GM11168 (cell line): ENCODE results near the gene DEFB132.

Experiments used
- in situ Hi-C: fragments of 300-500 bp; cut with MboI; formaldehyde crosslinking; loops from one replicate; pipeline ENCODE4 v1.12.0; 2022; ENCODE audit warnings: low sequenced_read_pairs; ENCODE audit not compliant: unreplicated experiment

Gene DEFB132

DNA sequence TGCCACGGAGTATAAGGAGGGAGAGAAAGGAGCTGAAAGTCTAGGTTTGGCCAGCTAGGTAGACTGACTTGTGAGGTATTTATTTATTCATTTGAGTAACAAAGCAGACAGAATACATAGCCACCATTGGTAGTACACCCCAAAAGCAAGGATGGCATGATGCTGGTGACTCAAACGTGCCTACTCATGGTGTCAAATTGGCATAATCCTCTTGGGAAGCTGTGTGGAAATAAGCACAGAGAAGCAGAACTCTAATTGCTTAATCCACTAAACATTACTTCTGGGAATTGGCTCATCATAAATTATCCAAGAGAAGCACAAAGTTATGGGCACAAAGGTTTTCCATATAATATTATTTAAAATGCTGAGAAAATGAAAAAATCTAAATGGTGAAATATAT is 2.5 kb downstream of the DEFB132 start:
- in situ Hi-C loops: no loop called here

DNA sequence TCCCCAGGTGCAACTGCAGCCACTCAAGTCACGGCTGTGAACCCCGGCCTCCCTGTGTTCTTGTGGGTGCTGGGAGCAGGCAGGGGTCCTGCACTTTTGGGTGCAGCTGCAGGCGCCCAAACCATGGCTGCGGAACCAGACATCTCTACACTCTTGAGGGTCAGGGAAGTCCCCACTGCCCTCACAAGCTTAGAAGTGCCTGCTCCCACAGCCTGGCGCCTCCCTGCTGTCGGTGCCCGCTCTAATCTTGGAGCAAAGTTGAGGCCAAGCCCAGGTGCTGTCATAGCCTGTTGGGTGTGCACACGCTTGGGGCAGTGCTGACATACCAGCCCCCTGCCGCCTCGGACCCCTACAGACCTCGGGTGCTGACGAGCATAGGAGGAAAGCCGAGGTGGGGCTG is 6.2 kb downstream of the DEFB132 start:
- in situ Hi-C loops: no loop called here

DNA sequence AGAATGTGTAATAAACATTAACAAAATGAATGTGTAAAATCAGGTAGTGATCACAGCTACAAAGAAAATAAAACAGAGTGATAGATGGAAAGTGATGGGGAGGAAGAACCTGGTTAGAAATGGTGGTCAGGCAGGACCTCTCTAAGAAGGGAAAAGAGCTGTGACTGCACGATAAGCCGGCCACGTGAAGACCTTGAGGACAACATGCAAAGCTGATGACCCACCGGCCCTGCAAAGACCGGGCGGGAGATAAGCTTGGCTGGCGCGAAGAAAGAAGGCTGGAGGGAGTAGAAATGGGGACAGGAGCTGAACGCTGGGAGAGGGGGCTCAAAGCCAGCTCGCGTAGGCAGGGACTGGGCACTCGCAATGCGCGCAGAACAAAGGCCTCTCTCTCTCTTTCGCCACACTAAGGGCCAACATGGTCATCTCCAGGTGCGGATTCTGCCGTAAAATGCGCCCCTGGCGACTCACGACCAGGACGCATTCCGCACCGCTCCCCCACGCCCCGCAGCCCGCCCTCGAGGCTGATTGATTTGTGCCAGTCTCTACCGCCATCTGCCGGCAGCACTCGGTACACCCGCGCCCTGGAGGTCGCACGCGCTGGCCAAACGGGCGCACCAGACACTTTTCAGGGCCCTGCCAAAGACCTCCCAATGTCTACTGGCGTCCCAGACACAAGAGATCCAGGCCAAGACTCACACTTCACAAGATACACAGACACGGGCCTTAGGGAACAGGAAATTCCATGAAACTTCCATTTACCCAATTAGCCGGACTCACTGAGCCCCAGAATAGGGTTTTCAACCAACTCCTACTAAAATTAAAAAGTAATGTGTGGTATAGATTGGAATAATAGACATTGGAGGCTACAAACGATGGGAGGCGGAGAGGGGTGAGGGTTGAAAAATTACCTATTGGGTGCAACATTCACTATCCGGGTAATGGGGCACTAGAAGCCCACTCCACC is 9.4 kb downstream of the DEFB132 start:
- in situ Hi-C loops: no loop called here

DNA sequence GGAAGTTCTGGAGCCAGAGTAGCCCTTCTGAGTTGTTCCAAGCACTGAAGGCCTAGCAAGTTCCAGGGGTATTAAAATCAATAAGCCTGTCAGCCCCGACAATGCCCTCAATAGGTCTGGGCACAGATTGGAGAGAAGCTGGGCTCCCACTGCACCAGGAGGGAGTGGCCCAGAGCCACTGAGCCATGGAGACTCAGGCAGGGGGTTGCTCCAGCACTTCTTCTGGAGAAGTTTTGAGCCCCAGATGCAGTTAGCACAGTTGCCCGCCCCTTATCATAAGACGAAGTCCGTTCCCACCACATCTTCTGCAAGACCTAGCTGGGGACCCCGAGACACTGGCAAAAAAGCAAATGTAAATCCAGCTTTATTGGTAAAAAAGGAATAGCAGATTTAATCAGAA is 13.0 kb downstream of the DEFB132 start:
- in situ Hi-C loops: no loop called here

DNA sequence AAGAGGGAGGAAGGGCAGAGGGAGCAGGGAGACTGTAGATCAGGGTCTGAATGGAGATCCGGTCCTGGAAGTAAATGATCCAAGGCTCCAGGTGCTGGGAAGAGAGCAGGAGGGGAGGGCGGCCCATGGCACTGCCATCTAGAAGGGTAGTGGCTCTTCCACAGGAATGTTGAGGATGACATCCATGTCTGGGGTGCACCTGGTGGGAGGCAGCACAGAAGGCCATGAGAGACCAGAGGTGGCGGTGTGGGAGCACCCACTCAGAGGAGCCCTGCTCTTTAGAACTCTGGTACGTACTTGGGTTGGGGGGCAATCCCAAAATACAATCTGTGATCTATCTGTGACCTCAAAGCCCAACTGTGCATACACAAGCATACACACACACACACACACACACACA is 13.5 kb downstream of the DEFB132 start:
- in situ Hi-C loops: no loop called here

DNA sequence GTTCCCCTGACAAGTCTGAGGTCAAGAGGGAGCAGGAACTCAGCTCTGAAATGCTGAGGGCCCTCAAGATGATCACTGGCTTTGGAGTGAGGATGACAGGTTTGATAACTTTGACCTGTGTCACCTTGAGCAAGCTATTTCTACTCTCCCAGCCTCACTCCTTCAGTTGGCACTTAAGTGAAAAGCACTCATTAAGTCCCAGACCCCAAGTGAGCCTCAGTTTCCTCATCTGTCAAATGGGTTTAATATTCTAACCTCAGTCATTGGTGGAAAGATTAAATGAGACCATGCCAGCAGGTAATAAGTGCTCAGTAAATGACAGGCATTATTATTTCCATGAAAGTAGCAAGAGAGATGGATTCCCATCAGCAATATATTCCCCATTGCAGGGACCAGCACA is 14.0 kb downstream of the DEFB132 start:
- in situ Hi-C loops: no loop called here

DNA sequence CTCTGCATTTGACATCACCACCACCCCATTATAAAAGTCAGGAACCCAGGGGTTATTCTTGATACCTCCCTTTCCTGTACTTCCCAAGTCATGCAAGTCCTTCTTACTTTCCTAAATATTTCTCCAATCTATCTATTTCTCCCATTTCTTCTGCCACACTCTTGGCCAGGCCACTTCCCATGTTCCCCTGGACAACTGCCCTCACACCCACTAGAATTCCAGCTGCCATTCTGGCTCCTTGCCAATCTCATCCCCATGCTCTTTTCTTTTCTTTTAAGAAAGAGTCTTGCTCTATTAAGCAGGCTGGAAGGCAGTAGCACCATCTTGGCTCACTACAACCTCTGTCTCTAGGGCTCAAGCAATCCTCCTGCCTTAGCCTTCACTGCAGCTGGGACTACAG is 15.2 kb downstream of the DEFB132 start:
- in situ Hi-C loops: no loop called here

DNA sequence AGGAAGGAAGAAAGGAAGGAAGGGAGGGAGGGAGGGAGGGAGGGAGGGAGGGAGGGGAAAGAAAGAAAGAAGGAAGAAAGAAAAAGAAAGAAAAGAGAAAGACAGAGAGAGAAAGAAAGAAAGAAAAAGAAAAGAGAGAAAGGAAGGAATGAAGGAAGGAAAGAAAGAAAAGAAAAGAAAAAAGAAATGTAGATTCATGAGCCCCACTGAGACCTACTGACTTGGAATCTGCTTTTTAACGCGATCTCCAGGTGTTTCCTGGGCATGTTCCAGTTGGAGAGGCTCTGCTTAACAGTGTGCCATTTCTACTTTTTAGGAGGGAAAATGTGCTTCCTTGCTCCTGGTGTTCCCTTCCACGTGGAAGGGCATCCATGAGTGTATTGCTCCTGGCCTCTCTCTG is 16.4 kb downstream of the DEFB132 start:
- in situ Hi-C loops: no loop called here

DNA sequence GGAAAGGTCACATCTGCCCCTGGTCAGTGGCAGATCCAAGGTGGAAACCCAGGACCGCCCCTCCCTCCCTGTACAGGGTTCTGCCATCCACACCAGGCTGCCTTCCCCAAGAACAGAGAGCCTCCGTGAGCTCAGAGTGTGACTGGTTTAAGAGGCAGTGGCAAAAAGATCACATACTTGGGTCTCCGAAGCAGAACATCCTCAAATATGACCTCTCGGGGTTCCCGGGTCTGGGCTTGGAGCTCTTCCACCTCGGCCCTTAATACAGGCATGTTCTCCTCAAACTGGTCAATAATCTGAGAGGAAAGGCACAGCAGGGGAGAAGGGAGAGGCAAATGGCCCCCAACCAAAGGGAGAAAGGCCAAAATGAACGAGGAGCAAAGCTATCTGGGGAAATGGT is 18.3 kb downstream of the DEFB132 start:
- in situ Hi-C loops: no loop called here

DNA sequence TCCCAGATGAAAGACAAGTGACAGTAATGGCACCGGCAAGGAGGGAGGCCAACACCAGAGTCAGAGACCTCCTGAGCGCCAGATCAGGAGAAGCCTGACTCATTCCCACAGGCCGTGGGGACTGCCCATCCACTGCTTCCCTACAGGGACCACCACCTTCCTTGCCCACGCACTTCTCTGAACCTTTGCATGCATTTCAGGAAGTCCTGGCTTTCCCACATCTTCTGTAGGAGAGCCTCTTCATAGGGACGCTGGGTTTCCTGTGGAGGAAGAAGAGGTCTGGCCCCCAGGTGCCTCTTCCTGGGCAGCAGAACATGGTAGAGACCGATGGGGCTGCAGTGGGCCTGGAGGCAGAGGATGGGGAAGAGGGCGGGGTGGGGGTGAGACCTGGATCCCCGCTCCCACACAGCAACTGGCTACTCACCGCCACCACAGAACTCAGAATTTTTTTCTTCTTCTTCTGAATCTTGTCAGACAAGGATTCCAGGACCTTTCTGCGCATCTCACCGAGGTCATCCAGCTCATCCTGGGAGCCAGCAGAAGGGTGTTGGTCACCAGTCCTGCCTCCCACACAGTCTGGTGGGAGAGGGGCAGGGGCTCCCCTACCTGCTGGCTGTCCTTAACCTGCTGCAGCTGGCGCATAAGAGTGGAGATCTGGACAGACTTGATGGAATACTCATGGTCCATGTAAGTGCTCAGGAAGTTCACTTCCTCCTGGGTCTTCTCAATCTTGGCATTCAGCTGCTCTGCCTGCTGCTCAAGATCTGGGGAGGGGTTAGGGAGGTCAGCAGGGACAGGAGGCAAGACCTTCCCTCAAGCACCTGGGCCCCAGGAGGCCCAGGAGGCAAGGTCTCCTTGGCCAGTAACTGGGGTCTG is 19.3 kb downstream of the DEFB132 start:
- in situ Hi-C loops: no loop called here

DNA sequence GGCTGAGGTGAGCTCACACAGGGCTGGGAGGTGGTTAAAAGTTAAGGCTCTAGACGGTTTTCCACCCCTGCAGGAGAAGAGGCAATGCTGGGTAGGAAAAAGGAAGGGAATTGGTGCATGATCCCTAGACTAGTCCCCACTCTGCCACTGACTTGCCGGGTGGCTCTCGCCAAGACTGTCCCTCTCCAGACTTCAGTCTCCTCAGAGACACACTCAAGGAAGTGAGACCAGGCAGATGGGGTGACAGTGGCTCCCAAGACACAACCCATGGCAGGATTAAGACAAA is 19.9 kb downstream of the DEFB132 start:
- in situ Hi-C loops: no loop called here

DNA sequence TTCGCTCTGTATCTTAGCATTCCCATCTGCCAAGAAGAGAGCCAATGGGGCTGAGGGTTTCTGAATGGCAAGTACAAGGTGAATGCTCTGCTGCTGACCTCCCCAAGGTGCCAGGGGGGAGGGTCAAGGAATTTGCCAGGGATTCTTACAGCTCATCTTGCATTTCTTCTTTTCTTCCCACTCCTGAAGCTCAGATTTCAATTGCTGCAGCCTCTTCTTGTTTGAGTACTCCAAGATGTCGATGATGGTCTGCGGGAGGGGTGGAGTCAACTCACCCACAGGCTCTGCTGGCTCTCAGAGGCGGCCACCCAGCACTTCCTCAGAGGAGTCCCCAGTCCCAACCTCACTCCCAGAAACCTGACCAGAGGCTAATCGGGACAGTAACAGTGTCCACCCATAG is 20.7 kb downstream of the DEFB132 start:
- in situ Hi-C loops: no loop called here

DNA sequence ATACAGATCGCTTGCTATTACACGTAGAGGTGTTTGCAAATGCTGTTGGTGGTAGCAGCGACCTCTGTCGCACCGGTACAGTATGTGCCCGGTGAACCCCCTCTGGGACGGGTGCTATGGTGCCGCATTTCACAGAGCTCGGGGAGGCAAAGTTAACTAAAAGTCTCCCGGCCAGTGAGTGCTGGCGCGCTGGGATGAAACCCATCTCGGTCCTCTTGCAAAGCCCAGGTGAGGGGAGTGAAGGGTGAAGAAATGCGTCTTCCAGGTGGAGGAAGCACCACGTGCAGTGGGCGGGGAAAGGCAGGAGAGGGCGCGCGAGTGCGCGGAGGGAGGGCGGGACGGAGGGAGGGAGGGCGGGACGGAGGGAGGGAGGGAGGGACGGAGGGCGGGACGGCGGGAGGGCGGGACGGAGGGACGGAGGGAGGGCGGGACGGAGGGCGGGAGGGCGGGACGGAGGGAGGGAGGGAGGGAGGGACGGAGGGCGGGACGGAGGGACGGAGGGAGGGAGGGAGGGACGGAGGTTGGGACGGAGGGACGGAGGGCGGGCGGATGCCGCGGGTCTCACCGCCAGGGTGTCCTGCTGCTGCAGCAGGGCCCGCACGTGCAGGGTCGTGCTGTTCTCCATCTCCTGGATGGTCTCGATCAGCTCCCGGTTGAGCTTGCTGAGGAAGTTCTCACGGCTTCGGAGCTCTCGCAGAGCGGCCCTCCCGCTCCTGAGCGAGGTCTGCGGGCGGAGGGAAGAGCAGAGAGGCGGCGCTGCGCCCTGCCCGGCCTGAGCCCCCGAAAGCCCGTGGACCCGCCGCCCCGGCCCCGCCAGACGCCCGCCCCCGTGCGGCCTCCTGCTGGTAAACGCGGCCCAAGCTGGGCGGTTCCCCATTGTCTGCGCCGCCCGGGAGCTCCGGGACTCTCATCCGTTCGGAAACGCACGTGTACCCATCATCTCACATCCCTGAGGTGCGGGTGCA is 21.4 kb downstream of the DEFB132 start:
- in situ Hi-C loops: no loop called here

DNA sequence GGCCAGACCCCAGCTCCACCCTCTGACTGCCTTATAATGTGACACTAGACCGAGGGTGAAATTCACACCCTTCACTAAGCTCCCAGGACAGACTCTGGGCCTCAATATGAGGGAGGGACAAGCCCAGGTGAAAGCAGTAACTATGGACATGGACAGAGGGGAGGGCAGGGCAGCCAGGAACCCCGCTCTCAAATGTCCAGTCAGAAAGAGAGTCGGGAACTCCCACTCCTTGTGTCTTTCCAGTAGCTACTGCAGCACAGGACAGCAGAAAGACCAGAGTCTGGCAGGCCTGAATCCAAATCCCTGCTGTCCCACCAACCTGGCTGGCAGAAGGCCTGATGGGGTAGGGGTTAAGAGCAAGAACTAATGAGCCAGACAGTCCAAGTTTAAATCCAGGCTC is 26.6 kb downstream of the DEFB132 start:
- in situ Hi-C loops: no loop called here

DNA sequence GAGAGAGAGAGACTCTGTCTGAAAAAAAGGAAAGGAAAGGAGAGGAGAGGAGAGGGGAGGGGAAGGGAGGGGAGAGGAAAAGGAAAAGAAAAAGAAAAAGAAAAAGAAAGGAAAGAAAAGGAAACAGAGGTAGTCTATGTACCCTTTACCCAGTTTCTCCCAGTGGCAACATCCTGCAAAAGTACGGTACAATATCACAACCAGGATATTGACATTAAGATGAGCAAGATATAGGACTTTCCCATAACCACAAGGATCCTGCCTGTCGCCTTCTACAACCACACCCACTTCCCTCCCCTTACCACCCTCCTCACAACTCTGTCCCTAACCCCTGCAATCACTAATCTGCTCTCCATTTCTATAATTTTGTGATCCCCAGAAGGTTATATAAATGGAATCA is 29.0 kb downstream of the DEFB132 start:
- in situ Hi-C loops: no loop called here

DNA sequence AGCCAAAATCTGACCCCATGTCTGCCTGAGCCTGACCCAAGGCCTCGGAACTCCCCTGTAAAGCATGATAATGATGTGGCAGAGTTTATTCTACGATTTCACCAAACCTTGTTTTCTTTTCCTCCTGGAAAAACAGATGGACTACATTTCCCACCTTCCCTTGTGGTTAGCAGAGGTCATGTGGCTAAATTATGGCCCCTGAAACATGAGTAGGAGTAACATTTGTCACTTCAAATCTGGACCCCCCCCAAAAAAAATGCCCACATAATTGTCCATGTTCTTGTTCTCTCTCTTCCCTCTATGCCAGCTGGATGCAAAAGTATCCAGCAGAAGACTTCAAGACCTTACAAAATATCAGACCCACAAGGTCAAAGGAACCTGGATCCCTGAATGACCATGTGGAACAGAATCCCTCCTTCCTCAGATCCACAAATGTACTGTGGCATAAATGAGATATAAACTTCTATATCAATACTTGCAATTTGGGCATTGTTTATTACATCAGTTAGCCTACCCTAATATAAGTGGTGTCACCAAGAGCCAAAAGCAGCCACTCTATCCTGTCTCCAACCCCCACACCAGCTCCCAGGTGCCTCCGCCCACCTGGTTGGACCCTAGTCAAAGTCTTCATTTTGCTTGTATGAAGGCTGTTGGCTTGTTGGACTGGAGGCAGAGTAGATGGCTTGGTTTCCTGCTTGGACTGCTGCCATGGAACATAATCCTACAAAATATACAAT is 31.6 kb downstream of the DEFB132 start:
- in situ Hi-C loops: no loop called here

DNA sequence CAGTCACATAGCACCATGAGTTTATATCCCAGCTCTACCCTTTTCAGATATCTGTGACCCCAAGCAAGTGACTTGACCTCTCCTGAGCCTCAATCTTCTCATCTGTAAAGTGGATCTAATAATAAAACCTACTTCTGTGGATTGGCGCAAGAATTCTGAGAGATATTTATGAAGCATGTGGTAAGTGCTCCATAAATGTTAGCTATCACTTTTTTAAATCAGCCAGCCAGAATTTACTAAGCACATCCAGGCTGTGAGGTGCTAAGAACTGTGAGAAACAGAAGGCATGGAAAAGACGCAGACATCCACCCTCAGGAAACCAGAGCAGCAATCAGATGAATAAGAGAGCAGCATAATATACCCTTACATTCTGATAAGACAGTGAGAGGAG is 32.2 kb downstream of the DEFB132 start:
- in situ Hi-C loops: no loop called here

DNA sequence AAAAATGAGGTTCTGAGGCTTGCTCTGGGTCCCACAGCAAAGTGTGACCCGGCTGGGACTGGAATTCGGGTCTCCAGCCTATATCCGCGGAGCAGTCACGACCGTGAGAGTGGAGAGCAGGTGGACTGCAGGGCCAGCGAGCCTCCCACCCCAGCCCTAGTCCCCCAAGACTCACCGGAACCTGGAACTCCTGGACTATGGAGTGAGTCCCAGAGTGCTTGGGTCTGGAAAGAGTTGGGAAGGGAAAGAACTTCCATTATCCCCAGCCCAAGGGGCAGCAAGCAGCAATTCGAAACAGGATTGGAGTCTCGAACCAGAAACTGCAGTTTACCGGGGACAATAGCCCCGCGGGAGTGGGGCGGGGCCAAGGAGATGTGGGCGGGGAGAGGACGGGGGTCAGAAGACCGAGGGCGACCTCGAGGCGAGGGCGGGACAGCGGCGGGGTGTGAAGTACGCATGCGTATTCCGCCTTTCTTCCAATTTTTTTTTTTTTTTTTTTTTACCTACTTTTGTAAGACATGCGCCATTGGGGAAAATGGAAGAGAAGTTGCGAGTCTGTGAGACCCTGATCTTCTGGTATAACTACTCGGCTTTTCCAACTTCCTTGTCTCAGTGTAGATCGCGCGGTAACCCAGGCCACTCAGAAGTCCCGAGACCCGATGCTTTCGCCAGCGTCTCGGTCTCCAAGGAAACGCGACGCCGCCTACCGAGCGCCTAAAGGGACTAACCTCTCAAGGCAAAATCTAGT is 32.7 kb downstream of the DEFB132 start, which contains the start of gene C20orf96:
Gene C20orf96, minus strand, starts transcription at position 667 of the 748 bp plus-strand sequence. Its CDS starts 140 bp downstream, at position 527.
- in situ Hi-C loops: no loop called here

DNA sequence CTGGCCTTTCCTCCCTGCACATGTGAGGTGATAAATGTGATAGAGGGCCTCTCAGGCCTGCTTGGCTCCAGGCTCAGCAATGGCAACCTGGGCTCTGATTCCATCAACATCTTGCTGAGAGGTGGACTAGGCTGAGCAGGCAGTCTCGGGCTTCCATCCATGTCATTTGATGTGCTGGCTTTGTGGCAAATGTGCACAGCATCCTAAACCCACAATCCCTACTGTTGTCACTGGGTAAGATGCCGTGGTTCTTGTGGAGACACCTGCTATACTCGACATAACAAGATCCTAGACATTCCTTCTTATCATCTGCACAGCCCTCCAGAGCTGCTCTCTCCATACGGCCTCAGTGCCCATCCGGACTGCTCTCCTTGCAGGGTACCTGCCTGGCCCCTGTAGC is 37.1 kb downstream of the DEFB132 start:
- in situ Hi-C loops: no loop called here
